Stimulated activated CD8-positive, alpha-beta memory T cell treated with anti-CD3 and anti-CD28 coated beads, Interleukin-15, amount 100 ng/mL, for 1 hour (primary cell): ENCODE measurements around the gene SBF2.
"Not testable (repeated sequence)": the region's sequence is repeated elsewhere in the genome, so short reads cannot be mapped to it uniquely, and the experiment has no call there.

Experiments used
- DNase-seq: peaks from one replicate; pipeline ENCODE4 v3.0.0-alpha.2; 2020; ENCODE audit warnings: low read depth

SBF2 gene

DNA sequence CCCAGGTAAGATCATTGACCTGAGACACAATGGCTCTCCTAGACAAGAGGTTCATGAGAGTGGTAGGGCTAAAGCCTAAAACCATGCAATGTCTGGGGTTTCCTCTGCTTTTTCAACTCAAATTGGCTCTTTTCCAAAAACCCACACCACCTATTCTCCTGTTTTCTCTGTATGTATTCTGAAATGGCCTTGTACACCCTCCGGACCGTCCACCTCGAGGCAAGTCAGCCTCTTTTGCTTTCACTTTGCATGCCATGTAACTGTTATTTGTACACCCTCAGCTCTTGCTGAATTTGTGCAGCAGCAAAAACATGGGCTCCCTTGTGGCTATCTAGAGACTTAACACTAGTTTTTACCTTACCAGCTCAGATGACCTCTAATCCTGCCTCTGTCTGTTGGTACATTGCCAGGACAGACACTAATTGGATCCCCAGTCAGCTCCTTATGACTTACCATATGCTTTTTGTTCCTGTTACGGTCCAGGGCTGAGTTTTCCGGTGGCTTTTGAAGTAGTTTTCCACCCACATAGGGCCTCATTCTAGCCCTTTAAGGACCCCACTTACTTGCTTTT lies 288.0 kb downstream of the SBF2 start:
- no peak for DNase-seq

DNA sequence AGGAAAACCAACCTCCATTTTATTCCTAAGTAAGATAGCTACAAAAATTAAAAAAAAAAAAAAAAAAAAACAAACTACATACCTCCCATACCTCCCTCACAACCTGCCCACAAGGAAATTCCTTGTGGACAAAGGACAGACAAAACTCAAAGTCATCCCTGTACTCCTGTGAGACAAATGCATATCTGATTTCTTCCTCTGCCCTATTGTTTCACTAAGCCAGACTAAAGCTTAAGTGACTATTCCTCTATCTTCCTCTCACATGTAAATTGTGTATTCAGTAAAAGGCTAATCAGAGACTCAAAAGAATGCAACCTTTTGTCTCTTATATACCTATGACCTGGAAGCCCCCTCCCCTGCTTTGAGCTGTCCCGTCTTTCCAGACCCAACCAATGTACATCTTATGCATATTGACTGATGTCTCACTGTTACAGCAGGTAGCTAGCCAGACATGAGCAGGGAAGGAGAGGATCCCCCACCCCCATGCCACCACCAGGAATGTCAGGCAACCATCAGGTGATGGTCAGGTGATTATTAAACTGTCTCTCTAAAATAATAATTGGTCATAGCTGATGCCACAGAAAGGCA lies 289.4 kb downstream of the SBF2 start:
- no peak for DNase-seq

DNA sequence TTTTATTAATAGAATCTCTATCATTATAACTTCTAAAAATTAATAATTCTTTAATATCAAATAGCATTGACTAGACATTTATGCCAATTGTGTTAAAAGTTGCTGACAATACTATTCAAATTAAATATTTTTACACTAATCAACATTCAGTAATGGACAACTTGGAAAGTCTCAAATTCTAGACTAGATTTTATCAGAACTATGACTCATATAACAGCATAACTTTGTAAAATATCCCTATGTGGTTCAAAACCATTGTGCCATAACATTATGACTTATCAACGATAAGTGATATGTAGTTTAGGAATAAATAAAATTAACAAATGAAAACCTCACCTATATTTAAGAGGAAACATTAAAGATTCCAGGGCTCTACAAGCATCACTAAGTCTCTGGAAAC lies 291.8 kb downstream of the SBF2 start:
- no peak for DNase-seq

- DNase-seq, result no peak
Observed at GRCh38 chr11:9992306-9992705, 301.7 kb downstream of the SBF2 start.

GRCh38 chr11:9990221-9990973 lies 303.6 kb downstream of the SBF2 start:
- DNase-seq, result no peak

DNA sequence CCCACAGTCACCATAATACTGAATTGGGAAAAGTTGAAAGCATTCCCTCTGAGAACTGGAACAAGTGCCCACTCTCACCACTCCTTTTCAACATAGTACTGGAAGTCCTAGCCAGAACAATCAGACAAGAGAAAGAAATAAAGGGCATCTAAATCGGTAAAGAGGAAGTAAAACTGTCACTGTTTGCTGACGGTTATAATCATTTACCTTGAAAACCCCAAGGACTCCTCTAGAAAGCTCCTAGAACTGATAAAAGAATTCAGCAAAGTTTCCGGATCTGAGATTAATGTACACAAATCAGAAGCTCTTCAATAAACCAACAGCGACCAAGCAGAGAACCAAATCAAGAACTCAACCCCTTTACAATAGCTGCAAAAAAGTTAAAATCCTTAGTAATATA lies 306.7 kb downstream of the SBF2 start:
- not testable (repeated sequence) for DNase-seq

- DNase-seq, result no peak
Observed at GRCh38 chr11:9982796-9983579, 311.0 kb downstream of the SBF2 start.

GRCh38 chr11:9982127-9982795 lies 311.8 kb downstream of the SBF2 start:
- no peak for DNase-seq

GRCh38 chr11:9980931-9981330 lies 313.1 kb downstream of the SBF2 start:
- DNase-seq, result no peak

- no peak for DNase-seq
Observed at GRCh38 chr11:9977554-9977953, 316.5 kb downstream of the SBF2 start.

GRCh38 chr11:9974375-9974774 lies 319.6 kb downstream of the SBF2 start:
- DNase-seq, result no peak

GRCh38 chr11:9973921-9974320 lies 320.1 kb downstream of the SBF2 start:
- DNase-seq, result no peak

- no peak for DNase-seq
Observed at GRCh38 chr11:9972989-9973388, 321.0 kb downstream of the SBF2 start.

- DNase-seq, result no peak
Observed at GRCh38 chr11:9971894-9972293, 322.1 kb downstream of the SBF2 start.

GRCh38 chr11:9969068-9969467 lies 325.0 kb downstream of the SBF2 start:
- no peak for DNase-seq

DNA sequence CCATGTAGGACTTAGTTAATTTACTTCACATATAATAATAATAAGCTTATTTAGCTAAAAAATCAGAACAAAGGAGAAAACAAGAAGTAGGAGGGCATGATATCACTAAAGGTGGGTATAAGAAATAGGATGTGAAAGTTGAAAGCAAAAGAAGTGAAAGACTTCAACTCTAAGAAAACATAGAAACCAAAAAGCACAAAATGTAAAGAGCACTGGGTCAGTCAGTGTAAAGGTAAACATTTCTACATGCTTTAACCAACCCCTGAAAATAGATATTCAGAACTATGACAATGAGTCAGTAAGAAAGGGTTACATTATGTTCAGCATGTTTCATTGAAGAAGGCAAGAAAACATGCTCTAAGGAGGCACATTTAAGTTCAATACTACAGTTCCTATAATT lies 331.3 kb downstream of the SBF2 start:
- no peak for DNase-seq

DNA sequence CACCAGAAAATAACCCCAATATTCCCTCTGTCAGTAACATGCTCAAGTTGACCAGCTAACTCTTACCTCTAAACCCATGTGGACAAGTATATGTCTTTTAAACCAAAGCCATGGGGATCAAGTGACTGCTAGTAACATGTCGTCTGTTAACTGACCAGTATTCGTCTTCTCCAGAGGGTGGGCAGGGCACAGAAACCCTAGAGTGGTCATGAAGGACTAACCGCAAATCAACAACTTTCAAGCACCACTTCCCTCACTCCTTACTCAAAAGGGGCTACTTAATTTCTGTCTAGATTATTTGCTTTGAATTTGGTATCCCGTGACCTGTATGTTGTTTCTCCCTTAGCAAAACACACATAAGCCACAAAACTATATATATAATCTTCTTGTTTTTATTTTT lies 336.9 kb downstream of the SBF2 start:
- no peak for DNase-seq

- no peak for DNase-seq
Observed at GRCh38 chr11:9956483-9956882, 337.5 kb downstream of the SBF2 start.

GRCh38 chr11:9955391-9955790 lies 338.6 kb downstream of the SBF2 start:
- DNase-seq, result no peak

DNA sequence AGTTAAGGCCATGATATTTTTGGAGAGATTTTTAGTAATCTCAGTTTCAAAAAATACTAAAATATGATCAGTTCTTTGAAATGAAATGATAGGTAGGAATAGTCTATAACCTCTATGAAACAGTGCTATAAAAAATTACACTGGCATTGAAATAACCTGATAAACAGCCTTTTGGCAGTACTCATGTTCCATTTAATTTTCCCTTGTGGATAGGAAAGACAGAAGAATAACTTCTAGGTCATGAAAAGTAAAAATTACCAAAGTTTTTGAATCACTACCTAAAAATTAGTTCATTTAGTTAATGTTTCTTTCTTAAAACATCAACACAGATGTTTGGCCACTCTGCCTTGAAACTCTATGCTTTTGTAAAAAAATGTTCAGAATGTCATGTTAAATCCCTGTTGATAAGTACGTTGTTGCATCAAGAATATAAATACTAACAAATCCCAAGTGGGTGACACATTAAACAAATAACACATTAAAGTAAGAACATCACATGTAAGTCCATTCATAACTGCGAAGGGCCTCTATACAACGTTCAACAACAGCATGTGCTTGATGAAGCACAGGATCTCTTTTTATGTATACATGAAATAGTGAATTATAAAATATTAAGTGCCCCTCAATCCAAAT lies 339.9 kb downstream of the SBF2 start:
- no peak for DNase-seq

GRCh38 chr11:9952511-9953196 lies 341.4 kb downstream of the SBF2 start:
- no peak for DNase-seq
